Measurements from ENCODE around the gene MRPS2. TPM values are rescaled to one million over a fixed set of nuclear protein-coding genes. Genes with fewer than 3 reads are reported as not detected.

Gene MRPS2
- total and polyA plus RNA-seq, 2 of the 4 experiments (the other 2 are of a cell fraction) = 53.1 to 104 TPM

GRCh38 chr9:135490980-135491464 is 9.5 kb upstream of the MRPS2 start:
- no peaks in the 10 kb centered on the region; the same call in 1 of the 2 replicates for H3K9me1 ChIP-seq (ENCODE audit: insufficient read depth, low read length)
- no peak overlapping the region for H2BK120ac ChIP-seq (ENCODE audit: low read depth, low read length)
- DNase-seq = no peak
- H3K4me2 ChIP-seq (ENCODE audit: low read depth, low read length) = no peak overlapping the region
- H3K79me1 ChIP-seq (ENCODE audit: low read depth in 1 of 2, low read length in 2 of 2) = no peaks in the 10 kb centered on the region
- intact Hi-C loops (cut with micrococcal nuclease) = no loop called here
- ChIA-PET POLR2A (ENCODE audit: unreplicated experiment) (no interaction called here), CTCF (no interaction called here)
- WGBS, 2 experiments (ENCODE audit: extremely low coverage in 2 of 2, insufficient read length in 1 of 2) = no CpG with 5 or more reads among the region's 18 CpGs
- no peak overlapping the region for H2BK15ac ChIP-seq (ENCODE audit: low read depth, low read length)
- no peak overlapping the region for H3K27ac ChIP-seq (ENCODE audit: insufficient read depth, low read length)
- no peaks in the 10 kb centered on the region for H3K9me3 ChIP-seq (ENCODE audit: control insufficient read depth, insufficient read depth, low read length)
- no peaks in the 10 kb centered on the region; the same call in 1 of the 2 replicates for H3K4me1 ChIP-seq (ENCODE audit: control insufficient read depth, insufficient read depth, low read length)
- no peak overlapping the region for H3K4ac ChIP-seq (ENCODE audit: low read depth, low read length)
- H4K20me1 ChIP-seq (ENCODE audit: insufficient read depth, low read length) = no peaks in the 10 kb centered on the region
- H3K18ac ChIP-seq (ENCODE audit: low read depth, low read length) = no peak overlapping the region
- no peak; the same call in 1 of the 2 replicates for ATAC-seq (ENCODE audit: low read depth)
- H3K14ac ChIP-seq (replicated peaks; ENCODE audit: low read depth, low read length) = no peak overlapping the region
- H2AK5ac ChIP-seq (ENCODE audit: low read depth, low read length) = no peak overlapping the region
- in situ Hi-C loops (cut with MboI; ENCODE audit: low sequenced_read_pairs) = no loop called here
- no peak overlapping the region for H2AK9ac ChIP-seq (replicated peaks; ENCODE audit: low read depth, low read length, poor library complexity)
- H3K56ac ChIP-seq (ENCODE audit: extremely low read depth, insufficient read depth, low read length) = no peak overlapping the region
- H3K27me3 ChIP-seq (ENCODE audit: control insufficient read depth, insufficient read depth, low read length) = no peaks in the 10 kb centered on the region
- no peak overlapping the region for H2AFZ ChIP-seq (replicated peaks; ENCODE audit: low read length, poor library complexity)
- H3K36me3 ChIP-seq (ENCODE audit: control insufficient read depth, insufficient read depth, low read length) = peaks cover 16% of the 10 kb centered on the region
- H3K9ac ChIP-seq (ENCODE audit: low read depth, low read length) = no peak overlapping the region
- H4K8ac ChIP-seq (ENCODE audit: low read depth in 2 of 2, low read length in 2 of 2) = no peak overlapping the region
- no peak overlapping the region for H4K5ac ChIP-seq (ENCODE audit: low read depth, low read length)
- no peak overlapping the region for H2BK5ac ChIP-seq (ENCODE audit: low read depth, low read length, poor library complexity, severe bottlenecking)
- no peak overlapping the region for H3K23ac ChIP-seq (ENCODE audit: low read depth, low read length)
- no TSS peak for BruUV-seq (replicated peaks)
- dilution Hi-C loops (cut with HindIII; ENCODE audit: low sequenced_read_pairs, unreplicated experiment) = no loop called here
- no peak overlapping the region for H2BK20ac ChIP-seq (ENCODE audit: low read depth, low read length)
- H4K91ac ChIP-seq (ENCODE audit: insufficient read depth, low read depth, low read length) = no peak overlapping the region
- H3K4me3 ChIP-seq (ENCODE audit: insufficient read depth, low read depth, low read length) = no peak overlapping the region
- 0 out of 2 replicates have a peak, but pooled peaks have one; percentile 8 for TF ChIP-seq USF2 (IDR thresholded peaks at IDR 0.05; ENCODE audit: low read depth, low read length)
- no peak for TF ChIP-seq RAD21 (IDR thresholded peaks at IDR 0.05; ENCODE audit: low read length)
